ENCODE results near the gene FBLN2.

GRCh38 chr3:13518516-13518953, 30.4 kb upstream of the FBLN2 start:
- TF ChIP-seq POLR2A (IDR thresholded peaks at IDR 0.05; ENCODE audit: insufficient read depth in 1 of 2, low read depth in 2 of 2, low read length in 2 of 2): no peak
- no peak for TF ChIP-seq TCF12 (IDR thresholded peaks at IDR 0.05)
- no peak for TF ChIP-seq TCF12 (CRISPR knock-in tag; IDR thresholded peaks at IDR 0.05)
- TF ChIP-seq ZNF207 (IDR thresholded peaks at IDR 0.05; ENCODE audit: borderline replicate concordance): no peak
- TF ChIP-seq FOXP4 (CRISPR knock-in tag; IDR thresholded peaks at IDR 0.05): no peak
- no peak for TF ChIP-seq E2F1 (CRISPR knock-in tag; IDR thresholded peaks at IDR 0.05)
- no peak for TF ChIP-seq ZNF674 (CRISPR knock-in tag; IDR thresholded peaks at IDR 0.05; ENCODE audit: low read depth)
- TF ChIP-seq TIGD3 (CRISPR knock-in tag; IDR thresholded peaks at IDR 0.05; ENCODE audit: borderline replicate concordance): no peak
- no peak for TF ChIP-seq MAZ (IDR thresholded peaks at IDR 0.05; ENCODE audit: borderline replicate concordance, low read depth, low read length)
- no peak for TF ChIP-seq MAZ (CRISPR knock-in tag; IDR thresholded peaks at IDR 0.05; ENCODE audit: low read depth)
- TF ChIP-seq CTCF (CRISPR knock-in tag; IDR thresholded peaks at IDR 0.05): no peak

All from HepG2 (cell line).